GM12878 (cell line): ENCODE results near the gene RNASE9. TPM values are rescaled to one million over a fixed set of nuclear protein-coding genes. Genes with fewer than 3 reads are reported as not detected.

Experiments
- ATAC-seq: fragments of 200-7000 bp; cut with Tn5 transposase; 3 replicates; pipeline ENCODE4 v1.9.1; 2020; ENCODE audit warnings: mild to moderate bottlenecking, moderate library complexity
- BruUV-seq: library from RNA; stranded (reverse); fragments of 400-500 nt; replicated peaks from 2 replicates; lab custom pipeline; 2021; lab: Mats Ljungman, UMichigan
- CTCF ChIA-PET: fragments of 300-600 bp; sonication (Branson Sonifier 250); formaldehyde crosslinking; extraction: SDS; loops from one replicate; lab custom pipeline; 2021; ENCODE audit warnings: inconsistent platforms; lab: Yijun Ruan, JAX
- POLR2A ChIA-PET: fragments of 350-600 bp; formaldehyde crosslinking; extraction: SDS; loops from one replicate; lab custom pipeline; 2021; ENCODE audit warnings: inconsistent platforms; lab: Charles Lee
- RAD21 ChIA-PET: fragments of 300-600 bp; sonication (Branson Sonifier 250); formaldehyde crosslinking; loops from one replicate; lab custom pipeline; 2023; ENCODE audit warnings: antibody characterized with exemption; ENCODE audit not compliant: unreplicated experiment; lab: Charles Lee
- SMC1A ChIA-PET: fragments of 300-600 bp; sonication (Branson Sonifier 250); formaldehyde crosslinking; loops from one replicate; lab custom pipeline; 2023; ENCODE audit not compliant: unreplicated experiment, uncharacterized antibody; lab: Charles Lee
- DNase-seq: peaks from one replicate; pipeline ENCODE4 v3.0.0-alpha.2; 2011; ENCODE audit warnings: low read depth, low spot score
- FAIRE-seq: peaks from 3 replicates; lab custom pipeline; 2011; peaks lifted over from hg19 to GRCh38; lab: Jason Lieb, UNC
- H2AFZ ChIP-seq: 2 replicates; pipeline ENCODE4 v1.6.0; 2011; ENCODE audit warnings: low read depth, low read length, control low read depth; ENCODE audit not compliant: control insufficient read depth
- H3K27ac ChIP-seq: 2 replicates; pipeline ENCODE4 v1.5.1; 2011; ENCODE audit warnings: control low read depth; ENCODE audit not compliant: control insufficient read depth, insufficient read depth
- H3K27me3 ChIP-seq, 2 experiments: replicated peaks in 1 of 2; 2 replicates each; pipeline versions ENCODE4 v1.6.0 to v1.6.1; 2011; ENCODE audit warnings: low read length in 1 of 2; ENCODE audit not compliant: control insufficient read depth in 2 of 2, insufficient read depth in 2 of 2
- H3K36me3 ChIP-seq, 2 experiments: 2 replicates each; pipeline ENCODE4 v1.5.1; 2011; ENCODE audit warnings: low read length in 1 of 2; ENCODE audit not compliant: control insufficient read depth in 2 of 2, insufficient read depth in 2 of 2
- H3K4me1 ChIP-seq: 2 replicates; pipeline ENCODE4 v1.6.1; 2011; ENCODE audit warnings: mild to moderate bottlenecking, low read length, moderate library complexity, mixed read lengths; ENCODE audit not compliant: control insufficient read depth, insufficient read depth
- H3K4me2 ChIP-seq: 2 replicates; pipeline ENCODE4 v1.6.0; 2011; ENCODE audit warnings: control low read depth; ENCODE audit not compliant: control insufficient read depth, insufficient read depth
- H3K4me3 ChIP-seq: fragments of 200-600 bp; sonication (generic); 2 replicates; pipeline ENCODE4 v1.5.1; 2016
- H3K79me2 ChIP-seq: 2 replicates; pipeline ENCODE4 v1.6.0; 2011; ENCODE audit warnings: low read length; ENCODE audit not compliant: control insufficient read depth, insufficient read depth
- H3K9ac ChIP-seq: 2 replicates; pipeline ENCODE4 v1.8.0; 2011; ENCODE audit warnings: low read length, control low read depth, mixed read lengths; ENCODE audit not compliant: control insufficient read depth, insufficient read depth
- H3K9me3 ChIP-seq: replicated peaks from 3 replicates; pipeline ENCODE4 v1.5.1; 2011; ENCODE audit warnings: mild to moderate bottlenecking, low read length; ENCODE audit not compliant: control insufficient read depth, insufficient read depth
- H4K20me1 ChIP-seq: 2 replicates; pipeline ENCODE4 v1.6.0; 2011; ENCODE audit not compliant: control insufficient read depth, insufficient read depth
- CBX3 ChIP-seq: fragments of 200-600 bp; sonication (generic); IDR thresholded peaks from 2 replicates; pipeline ENCODE4 v1.6.1; 2016; ENCODE audit warnings: low read depth, borderline replicate concordance
- CREB1 ChIP-seq: IDR thresholded peaks from 2 replicates; pipeline ENCODE4 v1.6.1; 2012; ENCODE audit warnings: low read depth, mild to moderate bottlenecking, inconsistent platforms
- CREM ChIP-seq: IDR thresholded peaks from 2 replicates; pipeline ENCODE4 v1.6.1; 2014; ENCODE audit warnings: antibody characterized with exemption, low read depth
- FOS ChIP-seq: IDR thresholded peaks from 3 replicates; pipeline ENCODE4 v1.6.1; 2011; ENCODE audit warnings: borderline replicate concordance; ENCODE audit not compliant: insufficient read length; ENCODE audit errors: extremely low read depth
- HDAC6 ChIP-seq: fragments of 200-600 bp; sonication (generic); IDR thresholded peaks from one replicate; pipeline ENCODE4 v1.8.0; 2017; ENCODE audit warnings: antibody characterized with exemption; ENCODE audit not compliant: unreplicated experiment
- LARP7 ChIP-seq: fragments of 450-650 bp; IDR thresholded peaks from 2 replicates; pipeline ENCODE4 v1.6.1; 2017; ENCODE audit warnings: mild to moderate bottlenecking
- MYB ChIP-seq: fragments of 150-350 bp; IDR thresholded peaks from 2 replicates; pipeline ENCODE4 v1.6.1; 2014; ENCODE audit warnings: mild to moderate bottlenecking, low read depth, low read length, borderline replicate concordance
- NR2C2 ChIP-seq: IDR thresholded peaks from 2 replicates; pipeline ENCODE4 v1.6.1; 2011; ENCODE audit warnings: borderline replicate concordance, low read depth; ENCODE audit not compliant: control insufficient read depth, insufficient read length
- PAX8 ChIP-seq: fragments of 450-650 bp; IDR thresholded peaks from 2 replicates; pipeline ENCODE4 v1.6.1; 2017; ENCODE audit warnings: mild to moderate bottlenecking, moderate library complexity
- RELA ChIP-seq: fragments of 450-650 bp; IDR thresholded peaks from 2 replicates; pipeline ENCODE4 v1.8.0; 2014; ENCODE audit warnings: borderline replicate concordance; ENCODE audit not compliant: partially characterized antibody
- SREBF2 ChIP-seq: IDR thresholded peaks from 2 replicates; pipeline ENCODE4 v1.6.1; 2012; ENCODE audit warnings: mild to moderate bottlenecking, low read length
- SRF ChIP-seq, 2 experiments: IDR thresholded peaks; 2 replicates each; pipeline ENCODE4 v1.6.1; 2011; ENCODE audit warnings: low read depth in 2 of 2, low read length in 2 of 2, mild to moderate bottlenecking in 1 of 2, moderate library complexity in 1 of 2
- WGBS: methylation state at CpG from one replicate; pipeline ENCODE4 v1.1.6; 2016; ENCODE audit warnings: low lambda C conversion rate; ENCODE audit not compliant: insufficient replicate concordance, insufficient coverage; ENCODE audit errors: missing lambda C conversion rate; 5-methylcytosine and 5-hydroxymethylcytosine counted together
- in situ Hi-C: fragments of 300-500 bp; cut with MboI; formaldehyde crosslinking; loops from 9 replicates; pipeline ENCODE4 v1.14.3; 2018; ENCODE audit warnings: mixed read lengths
- intact Hi-C: fragments of 100-400 bp; cut with micrococcal nuclease; formaldehyde crosslinking; loops from one replicate; pipeline ENCODE4 v1.14.2; 2022; ENCODE audit not compliant: unreplicated experiment
- polyA plus RNA-seq, 11 experiments: library from polyadenylated mRNA; depleted of rRNA in 4 of 11; unstranded in 6 of 11; stranded (reverse) in 5 of 11; fragments of >200 nt; fragmentation: Nextera tagmentation in 4 of 11; fragmentation: Illumina TruSeq in 1 of 11; extraction: Ambion mirVana in 4 of 11; extraction: Trizol in 1 of 11; gene quantifications; 1 replicate in 1 of 11; 2 replicates in 10 of 11; pipeline versions ENCODE4 v1.2.1 to v1.2.3, GENCODE V29; 2011 to 2016; ENCODE audit warnings: inconsistent platforms in 2 of 11, missing spikeins in 2 of 11, low read depth in 1 of 11
- total RNA-seq, 4 experiments: library from RNA; depleted of rRNA in 3 of 4; stranded (reverse); fragments of >200 nt in 3 of 4; fragmentation: Illumina TruSeq in 1 of 4; extraction: Trizol in 1 of 4; gene quantifications; 2 replicates each; pipeline versions ENCODE4 v1.2.1 to v1.2.3, GENCODE V29; 2013 to 2021
- TF ChIP-seq, protein P1 (sequence below): IDR thresholded peaks from 2 replicates; pipeline ENCODE4 v1.6.1; 2012; ENCODE audit warnings: mild to moderate bottlenecking, low read depth, low read length
- TF ChIP-seq, protein P2 (sequence below): fragments of 450-650 bp; IDR thresholded peaks from 2 replicates; pipeline ENCODE4 v1.6.1; 2014; ENCODE audit warnings: mild to moderate bottlenecking
- TF ChIP-seq, protein P3 (sequence below): fragments of 450-650 bp; formaldehyde crosslinking; IDR thresholded peaks from 2 replicates; pipeline ENCODE4 v1.4.0; 2020; ENCODE audit warnings: mild to moderate bottlenecking, moderate library complexity

Gene RNASE9
- total and polyA plus RNA-seq, 10 of the 15 experiments (the other 5 are each of a cell fraction or from before 2014, with no cell fraction given), result not detected

DNA sequence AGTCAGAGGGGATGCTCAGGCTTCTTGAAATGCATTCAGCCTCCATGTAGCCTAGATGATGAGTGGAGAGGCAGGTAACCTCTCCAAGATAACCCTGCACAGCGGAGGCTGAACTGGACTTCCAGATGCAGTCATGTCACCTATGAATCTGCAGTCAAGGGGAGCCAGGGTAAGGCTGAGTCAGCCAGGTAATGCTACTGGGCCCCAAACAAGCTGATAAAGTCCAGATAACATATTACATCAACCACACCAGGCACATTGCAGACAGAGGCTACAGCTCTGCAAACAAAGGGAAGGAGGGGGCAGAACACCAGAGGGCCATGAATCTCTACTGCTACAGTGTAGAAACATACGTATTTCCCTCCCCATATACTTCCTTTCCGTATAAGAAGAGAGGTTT, 14.0 kb downstream of the RNASE9 start (continued):
- TF ChIP-seq, protein P1, sequence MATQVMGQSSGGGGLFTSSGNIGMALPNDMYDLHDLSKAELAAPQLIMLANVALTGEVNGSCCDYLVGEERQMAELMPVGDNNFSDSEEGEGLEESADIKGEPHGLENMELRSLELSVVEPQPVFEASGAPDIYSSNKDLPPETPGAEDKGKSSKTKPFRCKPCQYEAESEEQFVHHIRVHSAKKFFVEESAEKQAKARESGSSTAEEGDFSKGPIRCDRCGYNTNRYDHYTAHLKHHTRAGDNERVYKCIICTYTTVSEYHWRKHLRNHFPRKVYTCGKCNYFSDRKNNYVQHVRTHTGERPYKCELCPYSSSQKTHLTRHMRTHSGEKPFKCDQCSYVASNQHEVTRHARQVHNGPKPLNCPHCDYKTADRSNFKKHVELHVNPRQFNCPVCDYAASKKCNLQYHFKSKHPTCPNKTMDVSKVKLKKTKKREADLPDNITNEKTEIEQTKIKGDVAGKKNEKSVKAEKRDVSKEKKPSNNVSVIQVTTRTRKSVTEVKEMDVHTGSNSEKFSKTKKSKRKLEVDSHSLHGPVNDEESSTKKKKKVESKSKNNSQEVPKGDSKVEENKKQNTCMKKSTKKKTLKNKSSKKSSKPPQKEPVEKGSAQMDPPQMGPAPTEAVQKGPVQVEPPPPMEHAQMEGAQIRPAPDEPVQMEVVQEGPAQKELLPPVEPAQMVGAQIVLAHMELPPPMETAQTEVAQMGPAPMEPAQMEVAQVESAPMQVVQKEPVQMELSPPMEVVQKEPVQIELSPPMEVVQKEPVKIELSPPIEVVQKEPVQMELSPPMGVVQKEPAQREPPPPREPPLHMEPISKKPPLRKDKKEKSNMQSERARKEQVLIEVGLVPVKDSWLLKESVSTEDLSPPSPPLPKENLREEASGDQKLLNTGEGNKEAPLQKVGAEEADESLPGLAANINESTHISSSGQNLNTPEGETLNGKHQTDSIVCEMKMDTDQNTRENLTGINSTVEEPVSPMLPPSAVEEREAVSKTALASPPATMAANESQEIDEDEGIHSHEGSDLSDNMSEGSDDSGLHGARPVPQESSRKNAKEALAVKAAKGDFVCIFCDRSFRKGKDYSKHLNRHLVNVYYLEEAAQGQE, result no peak
- TF ChIP-seq CREB1 (no peak), PAX8 (no peak), RELA (no peak), SRF (IDR thresholded peaks at IDR 0.05; ENCODE audit: low read depth in 2 of 2, low read length in 2 of 2) (no peak)

DNA sequence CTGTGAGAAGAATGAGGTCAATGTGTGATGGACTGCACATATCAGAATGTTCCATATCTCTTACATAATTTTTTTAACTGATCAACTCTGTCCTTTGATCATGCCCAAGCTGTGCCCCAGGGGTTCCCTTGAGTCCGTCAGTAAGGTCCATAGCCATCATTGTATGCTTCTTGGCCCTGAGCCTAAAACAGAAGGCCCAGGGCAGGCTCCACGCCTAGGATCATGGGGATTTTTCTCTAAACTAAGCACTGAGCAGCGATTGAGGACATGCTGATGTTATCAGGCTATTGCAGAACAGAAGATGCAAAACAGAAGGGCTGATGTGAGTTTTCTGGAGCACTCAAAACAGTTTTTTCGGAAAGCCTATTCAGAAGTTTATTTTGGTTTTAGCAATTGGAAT, 20.9 kb downstream of the RNASE9 start:
- Histone ChIP-seq H3K9ac (no peak overlapping the region), H4K20me1 (no peaks in the 10 kb centered on the region), H3K4me2 (no peak overlapping the region), H3K4me1 (no peaks in the 10 kb centered on the region), H3K4me3 (no peak overlapping the region), H3K79me2 (no peaks in the 10 kb centered on the region), H3K27ac (no peak overlapping the region), H3K27me3 (no peaks in the 10 kb centered on the region), H2AFZ (no peak overlapping the region), H3K36me3 (no peaks in the 10 kb centered on the region), H3K9me3 (no peaks in the 10 kb centered on the region)
- ChIA-PET POLR2A (no interaction called here), CTCF (interaction anchor here (0.6 to 3.4 kb wide), 2 partner anchors 10 to 13 kb away, joined by 4 to 14 read pairs; no protein-coding TSS in a partner anchor), RAD21 (interaction anchor here (1.2 kb wide), 1 partner anchor 69 kb away, joined by 4 read pairs; no protein-coding TSS in a partner anchor), SMC1A (no interaction called here)
- no TSS peak for BruUV-seq
- FAIRE-seq, result no peak
- DNase-seq, result no peak
- 4% methylated on average over 4 of the region's 4 CpGs for WGBS
- no peak for ATAC-seq
- in situ Hi-C loops, result no loop called here
- intact Hi-C loops, result no loop called here
- TF ChIP-seq MYB, result no peak
- no peak for TF ChIP-seq FOS
- TF ChIP-seq CBX3, result no peak
- TF ChIP-seq HDAC6, result no peak
- TF ChIP-seq, protein P2, sequence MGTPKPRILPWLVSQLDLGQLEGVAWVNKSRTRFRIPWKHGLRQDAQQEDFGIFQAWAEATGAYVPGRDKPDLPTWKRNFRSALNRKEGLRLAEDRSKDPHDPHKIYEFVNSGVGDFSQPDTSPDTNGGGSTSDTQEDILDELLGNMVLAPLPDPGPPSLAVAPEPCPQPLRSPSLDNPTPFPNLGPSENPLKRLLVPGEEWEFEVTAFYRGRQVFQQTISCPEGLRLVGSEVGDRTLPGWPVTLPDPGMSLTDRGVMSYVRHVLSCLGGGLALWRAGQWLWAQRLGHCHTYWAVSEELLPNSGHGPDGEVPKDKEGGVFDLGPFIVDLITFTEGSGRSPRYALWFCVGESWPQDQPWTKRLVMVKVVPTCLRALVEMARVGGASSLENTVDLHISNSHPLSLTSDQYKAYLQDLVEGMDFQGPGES, result no peak
- TF ChIP-seq CREM, result no peak
- TF ChIP-seq NR2C2, result no peak
- no peak for TF ChIP-seq LARP7
- TF ChIP-seq, protein P3, sequence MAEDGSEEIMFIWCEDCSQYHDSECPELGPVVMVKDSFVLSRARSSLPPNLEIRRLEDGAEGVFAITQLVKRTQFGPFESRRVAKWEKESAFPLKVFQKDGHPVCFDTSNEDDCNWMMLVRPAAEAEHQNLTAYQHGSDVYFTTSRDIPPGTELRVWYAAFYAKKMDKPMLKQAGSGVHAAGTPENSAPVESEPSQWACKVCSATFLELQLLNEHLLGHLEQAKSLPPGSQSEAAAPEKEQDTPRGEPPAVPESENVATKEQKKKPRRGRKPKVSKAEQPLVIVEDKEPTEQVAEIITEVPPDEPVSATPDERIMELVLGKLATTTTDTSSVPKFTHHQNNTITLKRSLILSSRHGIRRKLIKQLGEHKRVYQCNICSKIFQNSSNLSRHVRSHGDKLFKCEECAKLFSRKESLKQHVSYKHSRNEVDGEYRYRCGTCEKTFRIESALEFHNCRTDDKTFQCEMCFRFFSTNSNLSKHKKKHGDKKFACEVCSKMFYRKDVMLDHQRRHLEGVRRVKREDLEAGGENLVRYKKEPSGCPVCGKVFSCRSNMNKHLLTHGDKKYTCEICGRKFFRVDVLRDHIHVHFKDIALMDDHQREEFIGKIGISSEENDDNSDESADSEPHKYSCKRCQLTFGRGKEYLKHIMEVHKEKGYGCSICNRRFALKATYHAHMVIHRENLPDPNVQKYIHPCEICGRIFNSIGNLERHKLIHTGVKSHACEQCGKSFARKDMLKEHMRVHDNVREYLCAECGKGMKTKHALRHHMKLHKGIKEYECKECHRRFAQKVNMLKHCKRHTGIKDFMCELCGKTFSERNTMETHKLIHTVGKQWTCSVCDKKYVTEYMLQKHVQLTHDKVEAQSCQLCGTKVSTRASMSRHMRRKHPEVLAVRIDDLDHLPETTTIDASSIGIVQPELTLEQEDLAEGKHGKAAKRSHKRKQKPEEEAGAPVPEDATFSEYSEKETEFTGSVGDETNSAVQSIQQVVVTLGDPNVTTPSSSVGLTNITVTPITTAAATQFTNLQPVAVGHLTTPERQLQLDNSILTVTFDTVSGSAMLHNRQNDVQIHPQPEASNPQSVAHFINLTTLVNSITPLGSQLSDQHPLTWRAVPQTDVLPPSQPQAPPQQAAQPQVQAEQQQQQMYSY (CRISPR knock-in tag), result no peak
- no peak for TF ChIP-seq RELA
- TF ChIP-seq SREBF2, result no peak
